ENCODE measurements around the gene ADAM33. TPM values are rescaled to one million over a fixed set of nuclear protein-coding genes. Genes with fewer than 3 reads are reported as not detected.

Gene ADAM33
- polyA plus RNA-seq, 1 donor from 2014 or later, result not detected

DNA sequence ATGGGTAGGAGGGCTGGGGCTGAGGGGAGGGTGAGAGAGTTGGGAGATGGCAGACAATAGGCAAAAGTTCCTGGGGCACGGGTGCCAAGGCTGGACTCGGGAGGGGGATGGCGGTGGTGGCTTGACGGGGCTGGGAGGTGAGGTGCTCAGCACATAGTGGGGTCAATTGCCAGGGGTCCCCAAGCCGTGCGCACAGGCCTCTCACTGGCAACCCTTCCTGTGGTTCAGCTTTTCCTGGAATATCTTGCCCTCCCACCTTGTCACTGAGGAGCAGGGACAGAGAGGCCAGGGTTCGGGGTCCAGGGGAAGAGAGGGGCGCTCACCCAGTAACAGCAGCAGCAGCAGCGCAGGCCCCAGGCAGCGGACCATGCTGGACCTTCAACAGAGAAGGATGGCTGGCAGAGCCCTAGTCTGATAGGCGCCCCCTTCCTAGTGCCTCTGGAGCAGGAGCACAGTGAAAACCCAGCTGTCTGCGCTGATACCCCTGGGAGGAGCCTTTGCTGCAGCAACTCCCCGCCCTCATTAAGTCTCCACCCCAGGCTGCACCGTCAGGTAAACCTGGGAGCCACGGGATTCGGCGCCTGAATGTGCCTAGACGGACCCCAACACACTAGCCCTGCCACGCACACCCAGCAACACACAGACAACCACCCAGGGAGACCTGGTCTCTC lies 18.6 kb downstream of the ADAM33 start, which contains the start of gene GFRA4:
GFRA4 (minus strand) TSS at position 369 of the 671 bp plus-strand sequence; CDS start at position 369, 0 bp downstream.
- no peak within 1 kb of the TSS for H3K4me2 ChIP-seq (ENCODE audit: low read length)
- H3K9me2 ChIP-seq (ENCODE audit: insufficient read depth, low read length), result no peaks in the 10 kb centered on the region
- TF ChIP-seq RAD21 (conservative IDR thresholded peaks at IDR 0.05) (no peak), MXI1 (conservative IDR thresholded peaks at IDR 0.05; ENCODE audit: poor library complexity, severe bottlenecking) (no peak), EP300 (conservative IDR thresholded peaks at IDR 0.05; ENCODE audit: poor library complexity, severe bottlenecking) (no peak)
- no peak within 1 kb of the TSS for H3K27ac ChIP-seq (ENCODE audit: low read length)
- no peaks in the 10 kb centered on the region for H3K9me3 ChIP-seq (ENCODE audit: low read length)
- H3K4me3 ChIP-seq (ENCODE audit: low read length), result no peak within 1 kb of the TSS
- no peaks in the 10 kb centered on the region for H3F3A ChIP-seq (ENCODE audit: insufficient read depth, low read length, poor library complexity, severe bottlenecking)
- H4K20me1 ChIP-seq (ENCODE audit: insufficient read depth), result no peaks in the 10 kb centered on the region
- H3K36me3 ChIP-seq (ENCODE audit: insufficient read depth, low read length), result no peaks in the 10 kb centered on the region
- no peaks in the 10 kb centered on the region for H3K27me3 ChIP-seq (ENCODE audit: insufficient read depth, low read depth, low read length)
- no peaks in the 10 kb centered on the region for H3K79me2 ChIP-seq (replicated peaks; ENCODE audit: insufficient read depth, low read length)
- no peak within 1 kb of the TSS for H2AFZ ChIP-seq (ENCODE audit: low read depth, low read length)
- H3K9ac ChIP-seq (ENCODE audit: low read length), result no peak within 1 kb of the TSS

DNA sequence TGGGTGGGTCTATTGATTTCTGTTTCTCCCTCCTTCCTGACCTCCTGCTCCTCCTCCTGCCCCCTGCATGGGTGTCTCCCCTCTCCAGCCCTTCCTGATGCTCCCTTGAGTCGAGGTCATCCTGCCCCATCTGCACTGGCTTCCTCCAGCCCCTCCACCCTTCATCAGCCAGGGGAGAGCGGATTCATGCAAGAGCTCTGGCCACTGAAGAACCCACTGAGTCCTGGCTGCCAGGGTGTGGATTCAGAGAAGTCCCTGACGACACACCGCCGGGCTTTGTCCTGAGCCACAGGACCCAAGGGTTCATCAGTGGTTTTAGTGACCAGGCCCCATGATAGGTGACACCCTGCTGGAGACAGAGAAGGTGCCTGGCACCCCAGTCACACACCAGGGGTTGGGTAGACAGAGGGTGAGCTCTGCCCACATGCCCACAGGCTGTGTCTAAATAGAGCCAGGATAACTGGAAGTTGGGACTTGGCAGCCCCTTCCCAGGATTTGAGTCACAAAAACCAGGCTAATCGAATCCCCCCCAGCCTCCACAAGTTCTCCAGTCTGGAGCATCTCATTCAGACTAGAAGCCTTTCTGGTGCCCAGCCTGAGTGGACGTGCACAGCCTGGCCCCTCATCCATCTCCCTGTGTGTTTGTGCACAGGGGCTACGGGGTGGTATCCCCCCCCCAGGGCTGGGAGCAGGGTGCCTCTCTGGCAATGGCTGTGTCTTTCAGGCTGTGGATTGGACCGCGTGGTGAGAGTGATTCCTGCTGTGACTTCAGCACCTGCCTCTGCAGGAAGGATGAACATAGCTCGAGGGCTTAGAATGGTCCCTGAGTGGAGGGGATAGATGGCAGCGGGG lies 19.8 kb downstream of the ADAM33 start:
- Histone ChIP-seq H3K4me3 (ENCODE audit: low read length) (no peak overlapping the region), H4K20me1 (ENCODE audit: insufficient read depth) (no peaks in the 10 kb centered on the region), H3K27ac (ENCODE audit: low read length) (no peak overlapping the region), H3K79me2 (replicated peaks; ENCODE audit: insufficient read depth, low read length) (no peaks in the 10 kb centered on the region), H3K9me2 (ENCODE audit: insufficient read depth, low read length) (no peaks in the 10 kb centered on the region), H2AFZ (ENCODE audit: low read depth, low read length) (no peak overlapping the region), H3F3A (ENCODE audit: insufficient read depth, low read length, poor library complexity, severe bottlenecking) (no peaks in the 10 kb centered on the region), H3K27me3 (ENCODE audit: insufficient read depth, low read depth, low read length) (no peaks in the 10 kb centered on the region), H3K9me3 (ENCODE audit: low read length) (no peaks in the 10 kb centered on the region), H3K36me3 (ENCODE audit: insufficient read depth, low read length) (no peaks in the 10 kb centered on the region), H3K9ac (ENCODE audit: low read length) (no peak overlapping the region), H3K4me2 (ENCODE audit: low read length) (no peak overlapping the region)
- TF ChIP-seq SMC3 (conservative IDR thresholded peaks at IDR 0.05; ENCODE audit: poor library complexity) (no peak), TAF1 (IDR thresholded peaks at IDR 0.05; ENCODE audit: low read depth) (no peak), POLR2AphosphoS5 (IDR thresholded peaks at IDR 0.05) (no peak), MXI1 (conservative IDR thresholded peaks at IDR 0.05; ENCODE audit: poor library complexity, severe bottlenecking) (no peak), EZH2 (IDR thresholded peaks at IDR 0.05; ENCODE audit: borderline replicate concordance, insufficient read depth, low read length, poor library complexity, severe bottlenecking) (no peak), EP300 (conservative IDR thresholded peaks at IDR 0.05; ENCODE audit: poor library complexity, severe bottlenecking) (no peak), RAD21 (conservative IDR thresholded peaks at IDR 0.05) (no peak)
- TF ChIP-seq, protein P1, sequence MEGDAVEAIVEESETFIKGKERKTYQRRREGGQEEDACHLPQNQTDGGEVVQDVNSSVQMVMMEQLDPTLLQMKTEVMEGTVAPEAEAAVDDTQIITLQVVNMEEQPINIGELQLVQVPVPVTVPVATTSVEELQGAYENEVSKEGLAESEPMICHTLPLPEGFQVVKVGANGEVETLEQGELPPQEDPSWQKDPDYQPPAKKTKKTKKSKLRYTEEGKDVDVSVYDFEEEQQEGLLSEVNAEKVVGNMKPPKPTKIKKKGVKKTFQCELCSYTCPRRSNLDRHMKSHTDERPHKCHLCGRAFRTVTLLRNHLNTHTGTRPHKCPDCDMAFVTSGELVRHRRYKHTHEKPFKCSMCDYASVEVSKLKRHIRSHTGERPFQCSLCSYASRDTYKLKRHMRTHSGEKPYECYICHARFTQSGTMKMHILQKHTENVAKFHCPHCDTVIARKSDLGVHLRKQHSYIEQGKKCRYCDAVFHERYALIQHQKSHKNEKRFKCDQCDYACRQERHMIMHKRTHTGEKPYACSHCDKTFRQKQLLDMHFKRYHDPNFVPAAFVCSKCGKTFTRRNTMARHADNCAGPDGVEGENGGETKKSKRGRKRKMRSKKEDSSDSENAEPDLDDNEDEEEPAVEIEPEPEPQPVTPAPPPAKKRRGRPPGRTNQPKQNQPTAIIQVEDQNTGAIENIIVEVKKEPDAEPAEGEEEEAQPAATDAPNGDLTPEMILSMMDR (IDR thresholded peaks at IDR 0.05; ENCODE audit: poor library complexity, severe bottlenecking), result no peak
- TF ChIP-seq, protein P2, sequence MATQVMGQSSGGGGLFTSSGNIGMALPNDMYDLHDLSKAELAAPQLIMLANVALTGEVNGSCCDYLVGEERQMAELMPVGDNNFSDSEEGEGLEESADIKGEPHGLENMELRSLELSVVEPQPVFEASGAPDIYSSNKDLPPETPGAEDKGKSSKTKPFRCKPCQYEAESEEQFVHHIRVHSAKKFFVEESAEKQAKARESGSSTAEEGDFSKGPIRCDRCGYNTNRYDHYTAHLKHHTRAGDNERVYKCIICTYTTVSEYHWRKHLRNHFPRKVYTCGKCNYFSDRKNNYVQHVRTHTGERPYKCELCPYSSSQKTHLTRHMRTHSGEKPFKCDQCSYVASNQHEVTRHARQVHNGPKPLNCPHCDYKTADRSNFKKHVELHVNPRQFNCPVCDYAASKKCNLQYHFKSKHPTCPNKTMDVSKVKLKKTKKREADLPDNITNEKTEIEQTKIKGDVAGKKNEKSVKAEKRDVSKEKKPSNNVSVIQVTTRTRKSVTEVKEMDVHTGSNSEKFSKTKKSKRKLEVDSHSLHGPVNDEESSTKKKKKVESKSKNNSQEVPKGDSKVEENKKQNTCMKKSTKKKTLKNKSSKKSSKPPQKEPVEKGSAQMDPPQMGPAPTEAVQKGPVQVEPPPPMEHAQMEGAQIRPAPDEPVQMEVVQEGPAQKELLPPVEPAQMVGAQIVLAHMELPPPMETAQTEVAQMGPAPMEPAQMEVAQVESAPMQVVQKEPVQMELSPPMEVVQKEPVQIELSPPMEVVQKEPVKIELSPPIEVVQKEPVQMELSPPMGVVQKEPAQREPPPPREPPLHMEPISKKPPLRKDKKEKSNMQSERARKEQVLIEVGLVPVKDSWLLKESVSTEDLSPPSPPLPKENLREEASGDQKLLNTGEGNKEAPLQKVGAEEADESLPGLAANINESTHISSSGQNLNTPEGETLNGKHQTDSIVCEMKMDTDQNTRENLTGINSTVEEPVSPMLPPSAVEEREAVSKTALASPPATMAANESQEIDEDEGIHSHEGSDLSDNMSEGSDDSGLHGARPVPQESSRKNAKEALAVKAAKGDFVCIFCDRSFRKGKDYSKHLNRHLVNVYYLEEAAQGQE (IDR thresholded peaks at IDR 0.05; ENCODE audit: borderline replicate concordance), result no peak
